GM19452 (cell line): ENCODE data around the gene FAM241B.

ENCODE experiments used
- ATAC-seq: cut with Tn5 transposase; IDR thresholded peaks from one replicate; pipeline ENCODE4 v1.9.1; 2021; ENCODE audit not compliant: unreplicated experiment

FAM241B gene

GRCh38 chr10:69629897-69630650 is at the start of gene FAM241B:
Gene FAM241B, plus strand, starts transcription at chr10:69630247. Its CDS starts 1,497 bp downstream, at chr10:69631744.
- no peak for ATAC-seq

- ATAC-seq: no peak
These were observed 49.6 kb upstream of the FAM241B start for GRCh38 chr10:69580435-69580834.

DNA sequence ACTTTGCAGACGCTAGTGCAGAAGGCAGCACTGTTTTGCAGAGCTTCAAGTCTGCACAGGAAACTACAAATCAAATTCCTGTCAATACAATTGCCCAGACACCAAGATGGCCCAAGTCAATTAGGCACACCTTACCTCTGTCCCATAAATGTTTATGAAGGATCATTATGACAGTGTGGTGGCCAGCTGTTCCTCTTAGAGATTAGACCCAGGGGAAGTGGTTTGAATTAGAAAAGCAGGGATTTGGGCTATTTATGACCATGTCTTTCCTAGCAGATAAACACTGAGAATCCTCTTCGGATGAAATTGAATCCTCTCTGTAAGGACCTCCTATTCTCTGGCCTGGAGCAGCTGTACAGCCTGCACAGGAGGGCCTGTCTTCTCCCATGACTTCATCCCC is 46.9 kb upstream of the FAM241B start:
- no peak for ATAC-seq

DNA sequence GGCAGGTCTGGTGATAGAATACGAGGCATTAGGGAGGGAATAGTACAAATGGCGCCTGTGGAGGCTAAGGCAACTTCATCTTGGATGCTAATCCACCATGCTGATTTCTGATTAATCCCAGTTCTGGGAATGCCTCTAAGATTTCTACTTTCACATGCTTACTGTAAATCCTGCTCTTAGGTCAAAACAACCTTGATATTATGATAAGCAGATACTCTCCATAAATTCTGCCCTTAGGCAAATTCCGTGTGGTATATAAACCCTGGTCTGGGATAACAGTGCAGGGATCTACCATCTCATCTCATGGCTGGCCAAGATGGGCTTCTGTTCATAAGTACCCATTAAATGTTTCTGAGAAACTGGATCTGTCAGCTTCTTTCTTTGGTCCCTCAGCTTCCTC is 45.4 kb upstream of the FAM241B start:
- ATAC-seq: no peak

- ATAC-seq: no peak
These were observed 41.7 kb upstream of the FAM241B start for GRCh38 chr10:69588358-69588757.

- ATAC-seq: no peak
These were observed 29.2 kb upstream of the FAM241B start for GRCh38 chr10:69600761-69601330.

DNA sequence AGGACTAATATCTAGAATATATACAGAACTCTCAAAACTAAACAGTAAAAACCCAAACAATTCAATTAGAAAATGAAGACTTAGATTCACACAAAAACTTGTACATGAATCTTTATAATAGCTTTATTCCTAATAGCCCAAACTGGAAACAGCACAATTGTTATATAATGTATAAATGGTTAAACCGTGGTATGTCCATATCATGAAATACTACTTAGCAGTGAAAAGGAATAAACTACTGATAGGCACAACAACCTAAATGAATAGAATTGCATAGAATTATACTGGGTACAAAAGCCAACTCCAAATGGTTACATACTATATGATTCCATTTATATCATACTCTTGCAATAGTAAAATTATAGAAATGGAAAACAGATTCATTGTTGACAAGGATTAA is 21.0 kb upstream of the FAM241B start:
- ATAC-seq: no peak

DNA sequence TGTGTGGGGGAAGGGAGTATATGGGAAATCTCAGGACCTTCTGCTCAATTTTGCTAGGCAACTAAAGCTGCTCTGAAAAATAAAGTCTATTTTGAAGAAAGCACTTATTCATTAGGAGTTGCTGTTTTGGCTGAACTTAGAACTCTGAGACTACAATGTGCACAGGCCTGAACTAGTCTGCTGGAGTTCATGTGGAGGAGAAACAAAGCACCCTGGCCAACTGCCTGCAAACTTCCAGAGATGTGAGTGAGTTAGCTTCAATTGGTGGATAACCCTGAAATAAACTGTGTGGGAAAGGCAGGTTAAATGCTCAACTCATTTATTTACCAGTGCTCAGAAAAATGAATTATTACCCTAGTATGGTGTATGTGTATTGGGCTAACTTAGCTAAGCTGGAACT is 17.3 kb upstream of the FAM241B start:
- no peak for ATAC-seq

DNA sequence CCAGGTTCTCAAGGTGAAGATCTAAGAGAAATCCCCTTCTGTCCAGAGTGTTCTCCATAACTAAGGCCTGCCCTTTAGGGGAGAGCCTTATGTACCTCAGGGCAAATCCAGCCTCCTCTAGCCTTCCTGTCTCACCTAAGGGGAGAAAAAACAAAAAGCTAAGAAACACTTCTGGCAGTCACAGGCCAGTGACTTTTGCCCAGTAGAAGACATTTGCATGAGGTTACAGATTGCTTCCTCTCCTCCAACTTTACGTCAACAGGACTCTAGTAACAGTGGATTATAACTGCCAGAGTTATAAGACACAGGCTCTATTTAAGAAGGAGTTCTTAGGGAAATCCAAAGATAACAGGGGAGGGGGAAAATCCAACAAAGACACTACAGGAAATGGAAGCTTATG is 15.9 kb upstream of the FAM241B start:
- ATAC-seq: no peak

DNA sequence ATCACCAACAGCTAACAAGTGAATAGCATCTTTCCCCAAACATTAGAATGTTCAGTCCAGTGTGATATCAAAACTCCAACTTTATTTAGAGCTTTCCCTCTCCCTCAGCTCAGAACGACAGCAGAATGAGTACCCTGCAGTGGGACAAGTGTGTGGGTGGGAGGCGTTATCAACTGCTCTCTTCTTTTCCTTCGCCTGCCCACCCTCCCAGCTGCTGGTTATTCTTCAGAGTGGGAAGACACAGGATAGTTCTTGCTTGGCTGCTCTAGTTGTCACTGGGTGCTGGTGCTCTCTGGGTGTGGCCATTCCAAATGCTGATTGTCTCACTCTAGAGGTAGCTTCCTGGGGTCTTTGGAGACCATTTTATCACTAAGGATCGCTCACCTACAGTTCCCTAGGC is 13.7 kb upstream of the FAM241B start:
- ATAC-seq: no peak

GRCh38 chr10:69618746-69619145 is 11.3 kb upstream of the FAM241B start:
- ATAC-seq: no peak

- no peak for ATAC-seq
These were observed 10.4 kb upstream of the FAM241B start for GRCh38 chr10:69619626-69620025.

- no peak for ATAC-seq
These were observed 9.4 kb upstream of the FAM241B start for GRCh38 chr10:69620625-69621024.

- no peak for ATAC-seq
These were observed 5.7 kb upstream of the FAM241B start for GRCh38 chr10:69624245-69624786.

- no peak for ATAC-seq
These were observed 3.2 kb upstream of the FAM241B start for GRCh38 chr10:69626826-69627225.

DNA sequence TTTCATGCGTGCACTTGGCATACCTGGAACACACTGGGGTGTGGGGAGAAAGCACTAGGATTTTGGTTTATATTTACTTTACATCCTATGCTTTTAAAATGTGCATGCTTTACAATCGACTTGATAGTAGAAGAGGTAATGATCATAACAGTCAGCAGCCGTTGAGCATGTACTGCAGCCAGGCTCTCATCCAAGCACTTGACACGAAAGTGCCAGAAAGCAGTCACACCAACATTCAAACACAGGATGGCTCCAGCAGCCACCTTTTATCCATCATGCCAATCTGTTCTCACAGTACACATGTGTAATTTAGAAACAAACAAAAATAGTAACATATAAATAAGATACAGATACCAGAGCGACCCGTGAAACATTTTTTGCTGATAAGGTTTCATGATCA is 1.2 kb upstream of the FAM241B start:
- no peak for ATAC-seq

- no peak for ATAC-seq
These were observed 539 bp upstream of the FAM241B start for GRCh38 chr10:69629519-69629896.

DNA sequence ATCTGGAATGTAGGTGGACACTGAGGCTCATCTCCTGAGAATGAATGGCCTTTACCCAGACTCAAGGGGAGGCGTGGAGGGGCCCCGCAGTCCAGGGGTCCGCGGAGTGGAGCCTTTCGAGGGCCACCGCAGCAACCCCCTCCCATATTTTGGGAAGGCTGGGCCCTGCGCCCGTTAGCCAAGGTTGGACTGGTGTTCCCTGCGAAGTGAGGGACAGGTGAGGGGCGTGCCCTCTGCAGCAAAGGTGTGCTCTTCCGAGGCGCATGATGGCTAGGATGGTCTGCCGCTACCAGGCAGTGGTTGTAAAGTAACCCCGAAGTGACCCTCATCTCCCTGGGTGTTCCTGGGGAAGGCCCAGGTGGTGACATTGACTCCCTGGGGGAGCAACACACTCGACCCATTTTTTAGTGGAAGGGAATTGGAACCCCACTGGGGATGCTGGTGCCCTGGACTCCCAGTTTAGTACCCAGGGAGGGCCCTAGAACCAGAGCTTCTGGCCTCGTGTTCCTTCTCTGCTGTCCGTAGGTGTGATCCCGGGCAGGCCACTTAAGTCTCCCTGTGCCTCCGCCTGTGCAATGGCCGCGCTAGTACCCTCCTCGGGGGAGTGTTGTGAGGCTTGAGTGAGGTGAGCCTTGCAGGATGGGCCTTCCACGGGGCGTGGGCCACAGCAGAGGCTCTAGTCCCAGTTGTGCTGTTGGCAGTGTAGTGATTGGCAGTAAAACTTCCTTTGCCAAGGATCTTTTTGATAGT is 779 bp downstream of the FAM241B start:
- no peak for ATAC-seq

- no peak for ATAC-seq
These were observed 1.5 kb downstream of the FAM241B start for GRCh38 chr10:69631566-69631965.

GRCh38 chr10:69632516-69633199 is 2.6 kb downstream of the FAM241B start:
- no peak for ATAC-seq
